ENCODE measurements around the gene HIPK2. TPM values are rescaled to one million over a fixed set of nuclear protein-coding genes. Genes with fewer than 3 reads are reported as not detected.
A peak's percentile ranks its signal among the peaks of the same experiment; 100 is the strongest.

The HIPK2 gene
- total and polyA plus RNA-seq, 12 donors, result 19.7 to 203 (median 127) TPM

- H3K27me3 ChIP-seq, result no peaks in the 10 kb centered on the region
- no peak overlapping the region for H3K4me3 ChIP-seq
- ATAC-seq (no peak), DNase-seq (no peak)
- H3K4me1 ChIP-seq, result peaks cover 7 to 87% (median 69%) of the 10 kb centered on the region in 9 donors
- no peaks in the 10 kb centered on the region for H3K9me3 ChIP-seq
- H3K36me3 ChIP-seq, result peaks cover 0 to 7% (median 0%) of the 10 kb centered on the region in 9 donors
- intact Hi-C loops (cut with DNase I), result no loop called here
- 58 to 63% methylated on average over 2 of the region's 2 CpGs for WGBS, 2 donors
- no peak for TF ChIP-seq CTCF (IDR thresholded peaks at IDR 0.05)
- peak overlapping the region in 2 of 10 donors; percentile 7 to 18 for H3K27ac ChIP-seq
Measured at GRCh38 chr7:139757968-139758367, 19.8 kb downstream of the HIPK2 start.

GRCh38 chr7:139753693-139754111 is 24.1 kb downstream of the HIPK2 start:
- Histone ChIP-seq H3K9me3 (no peaks in the 10 kb centered on the region), H3K4me1 (peaks cover 28 to 96% (median 80%) of the 10 kb centered on the region in 9 donors), H3K36me3 (peaks cover 0 to 2% (median 0%) of the 10 kb centered on the region in 9 donors), H3K27ac (peak overlapping the region in 8 of 10 donors; percentile 9 to 70 (median 58)), H3K27me3 (no peaks in the 10 kb centered on the region), H3K4me3 (no peak overlapping the region)
- 61 to 73% methylated on average over 11 of the region's 11 CpGs for WGBS, 2 donors
- intact Hi-C loops (cut with DNase I), result no loop called here
- DNase-seq, result no peak
- TF ChIP-seq CTCF (IDR thresholded peaks at IDR 0.05), result no peak
- peak in 7 of 8 donors; percentile 41 to 76 (median 46) for ATAC-seq

GRCh38 chr7:139753081-139753692 is 24.6 kb downstream of the HIPK2 start:
- intact Hi-C loops (cut with DNase I), result no loop called here
- H3K36me3 ChIP-seq, result peaks cover 0 to 2% (median 0%) of the 10 kb centered on the region in 9 donors
- ATAC-seq (peak in 7 of 8 donors; percentile 5 to 36 (median 23)), DNase-seq (no peak)
- H3K4me1 ChIP-seq, result peaks cover 32 to 96% (median 81%) of the 10 kb centered on the region in 9 donors
- no peak overlapping the region for H3K4me3 ChIP-seq
- peak in 4 of 9 donors; percentile 8 to 25 (median 18) for TF ChIP-seq CTCF (IDR thresholded peaks at IDR 0.05)
- no peaks in the 10 kb centered on the region for H3K9me3 ChIP-seq
- no peaks in the 10 kb centered on the region for H3K27me3 ChIP-seq
- 75 to 77% methylated on average over 7 of the region's 7 CpGs for WGBS, 2 donors
- peak overlapping the region in 8 of 10 donors; percentile 9 to 70 (median 58) for H3K27ac ChIP-seq

- Histone ChIP-seq H3K27me3 (no peaks in the 10 kb centered on the region), H3K4me3 (no peak overlapping the region), H3K27ac (peak overlapping the region in 6 of 10 donors; percentile 49 to 70 (median 65)), H3K9me3 (no peaks in the 10 kb centered on the region), H3K4me1 (peaks cover 33 to 96% (median 81%) of the 10 kb centered on the region in 9 donors), H3K36me3 (peaks cover 0 to 2% (median 0%) of the 10 kb centered on the region in 9 donors)
- intact Hi-C loops (cut with DNase I), result no loop called here
- DNase-seq, result no peak
- ATAC-seq, result no peak
- TF ChIP-seq CTCF (IDR thresholded peaks at IDR 0.05), result no peak
- 64 to 77% methylated on average over 5 of the region's 5 CpGs for WGBS, 2 donors
Measured at GRCh38 chr7:139752604-139753003, 25.2 kb downstream of the HIPK2 start.
